ENCODE results near the gene NHLRC4.
A peak's percentile ranks its signal among the peaks of the same experiment; 100 is the strongest.

Gene NHLRC4

DNA sequence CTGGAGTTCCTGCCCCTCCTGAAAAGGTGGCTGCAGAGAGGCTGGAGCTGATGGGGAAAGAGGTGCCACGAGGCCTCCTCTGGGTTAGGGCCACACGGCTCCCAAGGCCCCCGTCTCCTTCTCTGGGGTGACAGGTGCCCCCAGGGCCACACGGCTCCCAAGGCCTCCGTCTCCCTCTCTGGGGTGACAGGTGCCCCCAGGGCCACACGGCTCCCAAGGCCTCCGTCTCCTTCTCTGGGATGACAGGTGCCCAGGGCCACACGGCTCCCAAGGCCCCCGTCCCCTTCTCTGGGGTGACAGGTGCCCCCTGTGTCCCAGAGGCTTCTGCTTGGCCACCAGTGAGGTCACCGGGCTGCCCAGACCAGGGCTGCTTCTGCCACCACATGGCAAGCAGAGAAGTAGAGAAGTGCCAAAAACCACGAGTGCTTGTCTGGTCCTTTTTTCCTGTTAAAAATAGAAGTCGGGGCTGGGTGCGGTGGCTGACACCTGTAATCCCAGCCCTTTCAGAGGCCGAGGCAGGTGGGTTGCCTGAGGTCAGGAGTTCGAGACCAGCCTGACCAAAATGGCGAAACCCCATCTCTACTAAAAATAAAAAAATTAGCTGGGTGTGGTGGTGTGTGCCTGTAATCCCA is 35.2 kb upstream of the NHLRC4 start:
- no peak for DNase-seq

DNA sequence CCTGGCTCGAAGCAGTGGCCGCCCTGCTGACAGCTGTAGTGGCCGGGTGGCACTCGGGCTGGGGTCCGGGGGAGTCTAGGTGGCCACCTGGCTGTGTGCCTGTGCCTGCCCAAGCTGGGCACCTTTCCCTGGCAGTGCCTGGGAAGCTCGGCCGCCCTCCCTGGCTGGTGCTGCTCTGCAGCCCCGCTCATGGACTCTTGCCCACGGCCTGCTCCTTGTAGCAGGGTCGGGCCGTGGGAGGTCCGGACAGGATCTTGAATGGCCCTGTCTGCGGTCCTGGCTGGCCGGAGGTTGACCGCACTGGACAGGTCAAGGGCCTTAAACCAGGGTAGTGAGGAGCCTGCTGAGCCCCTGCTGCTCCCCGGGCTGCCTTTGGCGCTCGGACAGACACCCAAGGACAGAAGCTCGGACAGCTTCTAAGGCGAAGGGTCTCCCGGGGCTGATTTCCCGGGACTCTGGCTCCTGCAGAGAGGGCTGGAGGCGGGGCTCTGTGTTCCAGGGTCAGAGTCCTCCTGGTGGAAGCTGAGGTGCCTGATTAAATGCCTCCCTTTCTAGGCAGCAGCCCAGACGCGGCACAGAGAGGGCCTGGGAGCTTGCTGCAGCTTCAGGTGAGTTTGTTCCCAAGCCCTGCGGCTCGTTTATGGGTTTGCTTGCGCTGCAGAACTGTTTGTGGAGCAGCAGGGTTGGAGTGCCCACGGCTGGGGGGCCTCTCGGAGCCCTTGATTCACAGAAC is 33.2 kb upstream of the NHLRC4 start:
- DNase-seq: no peak

DNA sequence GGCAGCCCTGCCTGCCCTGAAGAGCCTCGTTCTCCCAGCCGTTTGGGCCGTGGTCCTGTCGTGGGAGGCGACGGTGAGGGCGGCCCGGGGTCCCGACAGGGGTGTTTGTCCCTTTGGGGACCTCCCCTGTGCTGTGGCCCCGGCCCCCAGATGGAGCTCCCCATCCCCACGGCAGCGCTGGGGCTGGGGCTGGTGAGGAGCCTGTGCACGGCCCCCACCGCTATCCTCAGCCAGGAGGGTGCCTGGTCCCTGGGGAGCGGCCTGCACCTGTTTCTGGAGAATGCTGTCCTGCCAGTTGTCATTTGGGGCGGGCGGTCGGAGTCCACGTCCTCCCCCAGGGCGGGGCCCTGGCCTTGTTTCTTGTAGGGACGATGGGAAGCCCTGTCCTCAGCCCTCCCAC is 32.7 kb upstream of the NHLRC4 start:
- DNase-seq: no peak

DNA sequence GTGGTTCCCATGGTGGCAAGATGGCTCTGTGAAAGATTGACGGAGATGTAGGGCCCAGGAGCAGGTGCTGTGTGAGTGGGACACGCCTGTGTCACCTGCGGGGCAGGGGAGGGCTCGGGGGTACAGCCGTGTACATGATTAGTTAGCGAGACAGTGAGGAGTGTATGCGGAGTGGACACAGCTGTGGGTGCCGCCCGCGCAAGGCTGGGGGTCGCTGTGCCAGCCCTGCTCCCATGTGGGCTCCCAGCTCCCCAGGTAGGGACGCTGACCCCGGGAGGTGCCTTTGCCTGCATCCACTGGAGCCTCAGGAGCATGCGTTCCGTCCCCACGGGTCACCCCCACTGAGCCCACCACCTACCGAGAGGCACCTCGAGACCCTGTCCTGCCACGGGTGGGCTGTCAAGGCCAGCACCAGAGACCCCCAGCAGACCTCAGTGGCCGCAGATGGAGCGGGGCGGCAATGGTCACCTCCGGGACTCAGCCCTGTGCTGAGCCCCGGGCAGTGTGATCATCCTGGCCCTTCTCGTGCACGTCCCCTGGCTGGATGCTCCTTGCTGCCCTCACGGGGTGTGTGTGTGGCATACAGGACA is 31.9 kb upstream of the NHLRC4 start:
- no peak for DNase-seq

DNA sequence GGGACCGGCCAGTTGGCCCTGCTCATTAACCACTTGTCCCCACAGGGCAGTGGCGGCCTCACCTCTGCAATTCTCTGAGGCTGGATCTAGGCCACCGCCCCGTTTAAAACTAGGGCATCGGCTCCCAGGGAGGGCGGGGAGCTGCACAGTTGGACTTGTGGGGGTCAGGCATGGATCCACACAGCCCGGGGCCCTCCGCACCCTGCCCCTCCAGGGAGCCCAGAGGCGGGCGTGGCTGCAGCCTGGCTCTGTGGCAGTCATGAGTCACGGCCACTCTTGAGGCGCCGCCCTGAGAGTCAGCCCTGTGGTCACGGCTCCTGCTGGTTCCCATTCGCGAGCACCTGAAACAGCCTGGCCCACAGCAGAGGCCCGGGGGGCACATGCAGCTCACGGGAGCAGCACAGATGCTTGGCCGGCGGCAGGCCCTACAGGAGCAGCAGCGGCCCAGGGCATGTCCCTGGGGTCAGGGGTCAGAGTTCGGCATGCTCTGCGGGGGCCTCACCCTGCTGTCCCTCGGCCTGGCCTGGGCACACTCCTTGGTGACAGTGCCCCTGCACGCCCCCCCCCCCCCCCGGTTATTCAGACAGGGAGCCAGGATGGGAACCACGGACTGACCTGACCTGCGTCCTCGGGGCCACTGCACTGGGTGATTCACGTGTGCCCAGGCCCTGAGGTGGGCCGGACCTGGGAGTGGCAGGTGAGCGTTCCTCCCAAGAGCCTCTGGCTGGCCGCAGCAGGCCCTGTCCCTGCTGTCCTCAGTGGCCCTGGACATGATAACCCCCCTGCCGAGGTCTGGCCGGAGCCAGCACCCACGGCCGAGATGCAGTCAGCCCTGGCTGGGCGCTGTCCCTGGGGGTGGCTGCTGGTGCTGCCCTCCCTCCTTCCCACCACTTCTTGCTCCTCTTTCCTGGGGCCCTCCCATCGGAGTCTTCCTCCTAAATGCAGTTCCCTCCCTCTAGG is 31.1 kb upstream of the NHLRC4 start:
- DNase-seq: no peak

DNA sequence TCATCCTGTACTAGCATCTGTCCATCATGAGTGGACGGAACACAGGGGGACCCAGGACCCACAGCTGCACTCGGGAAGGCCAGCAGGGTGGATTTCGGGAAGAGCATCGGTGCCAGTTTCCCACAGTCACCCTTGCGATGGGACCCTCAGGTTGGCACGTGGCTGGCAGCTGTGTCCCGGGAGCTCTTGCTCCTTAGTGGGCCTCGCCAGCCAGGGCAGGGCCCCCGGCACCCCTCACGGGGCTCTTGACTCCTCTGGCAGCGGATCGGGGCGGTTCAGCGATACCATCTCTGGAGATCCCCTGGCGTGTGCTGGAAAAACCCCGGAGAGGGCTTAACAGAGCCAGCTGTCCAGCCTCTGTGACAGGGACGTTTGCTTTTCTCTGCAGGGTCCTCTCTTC is 30.1 kb upstream of the NHLRC4 start:
- no peak for DNase-seq

DNA sequence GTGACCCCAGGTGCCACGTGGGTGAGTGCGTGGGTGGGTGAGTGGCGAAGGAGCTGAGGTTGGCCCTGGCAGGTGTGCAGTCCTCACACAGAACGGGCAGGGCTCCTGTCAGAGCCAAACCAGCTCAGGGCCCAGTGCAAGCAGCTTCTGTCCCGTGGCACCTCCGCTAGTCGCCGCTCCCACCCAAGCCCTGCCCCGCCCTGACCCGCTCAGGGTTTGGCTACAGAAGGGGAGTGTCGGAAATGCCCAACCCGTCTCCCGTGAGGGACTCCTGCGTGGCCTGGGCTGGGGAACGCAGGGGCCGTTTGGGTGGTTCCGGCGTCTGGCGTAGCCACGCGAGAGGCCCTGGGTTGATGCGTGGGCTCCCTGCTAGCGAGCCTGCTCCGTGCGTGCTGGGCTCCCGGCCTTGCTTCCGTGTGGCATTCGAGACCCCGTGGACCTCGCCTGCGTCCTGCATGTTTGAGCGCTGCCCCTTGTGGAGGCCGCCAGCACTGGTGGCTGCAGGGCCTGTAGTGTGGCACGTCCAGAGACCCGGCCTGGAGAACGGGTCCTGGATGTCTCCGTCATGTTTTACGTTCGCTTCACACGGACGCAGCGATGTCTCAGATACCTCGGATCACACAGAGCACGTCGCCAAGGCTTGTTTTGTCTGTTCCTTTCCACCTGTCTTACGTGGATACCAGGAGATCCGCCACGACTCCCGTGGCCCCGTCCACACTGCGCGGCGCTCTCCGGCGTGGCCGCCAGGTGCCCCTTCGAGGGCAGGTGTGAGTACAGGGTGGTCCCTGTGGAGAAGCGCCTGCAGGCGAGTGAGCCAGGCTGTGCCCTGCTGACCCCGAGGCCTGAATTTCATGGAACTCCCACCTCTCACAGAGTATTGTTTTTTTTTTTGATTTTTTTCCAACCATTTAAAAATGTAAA is 29.1 kb upstream of the NHLRC4 start:
- no peak for DNase-seq

DNA sequence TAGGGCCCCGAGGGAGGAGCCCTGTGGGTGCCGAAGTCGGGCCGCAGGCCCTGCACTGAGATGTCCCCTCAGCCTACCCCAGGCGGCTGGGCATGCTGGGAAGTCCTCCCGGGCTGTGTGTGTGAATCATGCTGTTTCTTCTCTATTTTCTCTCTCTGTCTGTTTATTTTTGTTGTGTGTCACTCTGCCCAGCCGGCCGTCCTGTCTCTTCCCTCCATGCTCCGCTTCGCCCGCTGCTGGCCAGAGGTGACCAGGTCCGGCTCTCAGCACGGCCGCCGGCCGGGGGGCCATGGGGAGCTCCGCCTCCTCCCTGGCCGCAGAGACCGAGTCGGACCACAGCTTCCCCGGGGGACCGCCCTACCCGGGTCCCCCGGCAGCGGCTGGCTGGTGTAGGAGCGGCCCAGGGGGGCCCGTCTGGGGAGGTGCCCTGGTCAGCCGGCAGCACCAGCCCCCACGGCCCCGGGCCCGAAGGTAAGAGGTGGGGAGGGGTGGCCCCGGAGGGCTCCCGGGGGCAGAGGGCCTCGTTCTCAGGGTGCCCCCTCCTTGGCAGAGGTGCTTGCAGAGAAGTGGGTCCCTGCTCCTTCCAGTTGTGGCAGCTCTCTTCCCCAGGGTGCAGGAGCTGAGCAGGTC is 26.8 kb upstream of the NHLRC4 start:
- no peak for DNase-seq

DNA sequence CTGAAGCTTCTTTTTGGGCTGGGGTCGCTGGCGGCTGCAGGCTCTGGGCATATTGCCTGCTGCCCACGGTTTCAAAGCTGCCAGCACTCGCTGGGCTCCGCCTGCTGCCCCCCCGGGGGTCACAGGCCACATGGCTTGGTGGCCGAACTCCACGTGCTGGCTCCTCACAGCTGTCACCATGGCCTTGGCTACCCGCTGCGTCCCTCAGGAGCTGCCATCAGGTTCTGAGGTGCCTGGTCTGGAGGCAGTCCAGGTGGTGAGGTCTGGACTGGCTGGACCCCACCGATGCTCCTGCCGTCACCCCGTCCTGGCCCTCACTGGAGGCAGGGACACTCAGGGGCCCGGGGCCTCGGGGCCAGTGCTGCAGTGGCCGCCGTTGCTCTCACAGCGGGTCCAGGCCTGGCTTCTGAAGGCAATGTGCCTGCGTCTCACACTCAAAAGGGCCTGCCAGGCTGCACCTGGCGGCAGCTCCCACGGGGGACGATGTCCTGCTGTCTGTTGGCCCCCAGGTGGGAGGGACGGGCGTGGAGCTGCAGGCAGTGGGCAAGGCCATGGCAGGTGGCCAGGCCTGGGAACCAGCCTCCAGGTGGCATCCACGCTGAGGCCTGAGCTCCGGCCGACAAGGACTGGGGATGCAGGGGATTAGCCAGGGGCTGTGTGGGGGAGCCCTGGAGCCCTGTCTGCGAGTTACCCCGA is 26.0 kb upstream of the NHLRC4 start:
- DNase-seq: no peak

DNA sequence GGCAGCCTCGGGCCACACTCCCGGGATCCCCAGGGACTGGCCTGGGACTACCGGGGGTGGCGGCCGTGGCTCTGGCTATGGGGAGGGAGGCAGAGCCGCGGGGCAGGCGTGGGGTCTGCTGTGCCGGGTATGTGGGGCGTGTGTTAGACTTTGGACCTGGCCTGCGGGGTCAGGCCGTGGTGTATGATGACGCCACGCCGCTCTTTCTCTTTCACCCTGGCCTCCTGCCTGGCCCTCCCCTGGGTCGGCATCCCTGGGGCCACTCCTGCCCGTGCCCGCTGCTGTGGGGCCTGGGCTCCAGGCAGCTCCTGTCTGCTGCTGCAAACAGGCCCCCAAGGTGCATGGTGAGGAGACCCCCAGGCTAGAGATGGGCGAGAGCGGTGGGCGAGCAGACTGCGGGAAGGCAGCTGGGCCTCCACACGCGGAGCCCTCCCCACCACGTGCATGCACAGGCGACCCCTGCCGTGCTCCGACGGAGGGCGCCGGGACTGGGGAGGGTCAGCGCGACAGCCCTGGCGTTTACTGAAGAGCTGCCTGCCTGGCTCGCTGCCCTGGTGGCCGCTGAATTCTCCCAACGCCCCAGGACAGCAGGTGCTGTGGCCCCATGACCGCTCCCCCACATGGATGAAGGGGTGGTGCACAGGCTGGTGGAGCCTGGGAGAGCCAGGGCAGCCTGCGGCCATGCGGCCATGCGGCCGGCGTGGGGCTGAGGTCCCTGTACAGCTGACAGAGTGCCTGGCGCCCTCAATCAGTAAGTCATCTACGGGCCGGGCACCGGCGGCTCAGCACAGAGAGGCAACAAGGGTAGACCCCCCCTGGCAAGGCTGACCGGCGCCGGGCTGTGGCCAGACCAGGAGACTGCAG is 23.3 kb upstream of the NHLRC4 start:
- no peak for DNase-seq

DNA sequence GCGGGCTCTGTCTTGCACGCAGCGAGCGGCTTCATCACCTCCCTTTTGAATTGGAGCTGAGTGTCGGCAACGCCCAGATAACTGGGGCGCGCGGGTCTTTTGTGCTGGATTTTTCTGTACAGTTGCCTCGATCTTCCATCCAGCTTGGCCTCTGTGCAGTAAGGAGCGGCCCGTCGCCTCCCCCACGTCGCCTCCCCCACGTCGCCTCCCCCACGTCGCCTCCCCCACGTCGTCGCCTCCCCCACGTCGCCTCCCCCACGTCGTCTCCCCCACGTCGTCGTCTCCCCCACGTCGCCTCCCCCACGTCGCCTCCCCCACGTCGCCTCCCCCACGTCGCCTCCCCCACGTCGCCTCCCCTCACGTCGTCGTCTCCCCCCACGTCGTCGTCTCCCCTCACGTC is 22.3 kb upstream of the NHLRC4 start:
- no peak for DNase-seq

DNA sequence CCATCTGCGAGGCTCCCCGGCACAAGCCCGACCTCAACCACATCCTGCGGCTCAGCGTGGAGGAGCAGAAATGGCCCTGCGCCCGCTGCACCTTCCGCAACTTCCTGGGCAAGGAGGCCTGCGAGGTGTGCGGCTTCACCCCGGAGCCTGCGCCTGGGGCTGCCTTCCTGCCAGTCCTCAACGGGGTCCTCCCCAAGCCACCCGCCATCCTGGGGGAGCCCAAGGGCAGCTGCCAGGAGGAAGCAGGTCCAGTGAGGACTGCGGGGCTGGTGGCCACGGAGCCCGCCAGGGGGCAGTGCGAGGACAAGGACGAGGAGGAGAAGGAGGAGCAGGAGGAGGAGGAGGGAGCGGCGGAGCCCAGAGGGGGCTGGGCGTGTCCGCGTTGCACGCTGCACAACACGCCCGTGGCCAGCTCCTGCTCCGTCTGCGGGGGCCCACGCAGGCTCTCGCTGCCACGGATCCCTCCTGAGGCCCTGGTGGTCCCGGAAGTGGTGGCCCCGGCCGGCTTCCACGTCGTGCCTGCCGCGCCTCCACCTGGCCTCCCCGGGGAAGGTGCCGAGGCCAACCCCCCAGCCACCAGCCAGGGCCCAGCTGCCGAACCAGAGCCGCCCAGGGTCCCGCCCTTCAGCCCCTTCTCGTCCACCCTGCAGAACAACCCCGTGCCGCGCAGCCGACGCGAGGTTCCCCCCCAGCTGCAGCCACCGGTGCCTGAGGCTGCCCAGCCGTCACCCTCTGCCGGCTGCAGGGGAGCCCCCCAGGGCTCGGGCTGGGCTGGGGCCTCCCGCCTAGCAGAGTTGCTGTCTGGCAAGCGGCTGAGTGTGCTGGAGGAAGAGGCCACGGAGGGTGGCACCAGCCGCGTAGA is 19.7 kb upstream of the NHLRC4 start:
- peak; percentile 34 for DNase-seq

DNA sequence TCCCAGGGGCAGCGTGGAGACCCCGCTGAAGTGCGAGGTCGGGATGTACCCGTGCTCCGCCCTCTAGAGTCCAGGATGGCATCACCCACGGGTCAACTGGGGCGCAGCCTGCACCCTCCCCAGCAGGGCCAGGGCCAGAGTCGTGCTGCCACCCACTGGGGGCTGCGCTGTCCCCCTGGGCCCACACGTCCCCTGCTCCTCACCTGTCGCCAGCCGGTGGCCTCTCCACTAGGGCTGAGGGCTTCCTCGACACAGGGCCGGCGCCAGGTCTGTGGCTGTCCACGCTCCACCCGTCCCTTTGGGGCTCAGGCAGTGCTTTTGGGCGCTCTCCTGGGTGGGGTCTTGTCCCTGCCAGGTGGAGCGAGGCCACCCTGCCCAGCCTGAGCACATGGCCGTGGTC is 18.2 kb upstream of the NHLRC4 start:
- no peak for DNase-seq

DNA sequence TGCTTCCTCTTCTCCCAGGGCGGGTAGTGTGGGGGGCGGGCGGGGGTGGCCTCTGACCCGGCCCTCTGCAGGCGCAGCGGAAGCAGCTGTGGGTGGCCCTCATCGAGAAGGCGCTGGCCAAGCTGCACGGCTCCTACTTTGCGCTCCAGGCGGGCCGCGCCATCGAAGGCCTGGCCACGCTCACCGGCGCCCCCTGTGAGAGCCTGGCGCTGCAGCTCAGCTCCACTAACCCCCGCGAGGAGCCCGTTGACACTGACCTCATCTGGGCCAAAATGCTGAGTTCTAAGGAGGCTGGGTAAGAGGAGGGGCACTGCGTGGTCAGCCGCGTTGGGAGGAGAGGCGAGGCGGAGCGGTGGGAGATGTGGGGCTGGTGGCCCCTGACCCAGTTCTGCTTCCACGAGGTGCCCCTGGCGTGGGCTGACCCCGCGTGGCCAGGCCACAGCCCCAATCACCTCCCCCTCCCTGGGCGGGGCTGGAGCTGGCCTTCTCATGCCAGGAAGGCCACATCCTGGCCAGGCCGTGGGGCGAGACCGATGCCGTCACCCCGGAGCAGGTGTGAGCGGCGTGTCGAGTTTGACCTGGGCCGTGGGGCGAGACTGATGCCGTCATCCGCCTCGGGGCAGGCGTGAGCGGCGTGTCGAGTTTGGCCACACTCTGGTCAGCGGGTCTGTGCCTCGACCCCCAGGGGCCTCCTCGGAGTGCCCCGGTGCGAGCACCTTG is 17.1 kb upstream of the NHLRC4 start:
- DNase-seq: no peak

DNA sequence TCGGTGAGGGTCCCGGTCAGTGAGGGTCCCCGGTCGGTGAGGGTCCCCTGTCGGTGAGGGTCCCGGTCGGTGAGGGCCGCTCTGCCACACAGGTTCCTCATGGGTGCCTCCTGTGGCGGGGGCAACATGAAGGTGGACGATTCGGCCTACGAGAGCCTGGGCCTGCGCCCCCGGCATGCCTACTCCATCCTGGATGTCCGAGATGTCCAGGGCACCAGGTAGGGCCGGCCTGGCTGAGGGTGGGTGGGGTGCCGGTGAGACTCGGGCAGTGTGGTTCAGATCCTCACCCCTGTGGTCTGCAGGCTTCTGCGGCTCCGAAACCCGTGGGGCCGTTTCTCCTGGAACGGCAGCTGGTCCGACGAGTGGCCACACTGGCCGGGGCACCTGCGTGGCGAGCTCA is 15.6 kb upstream of the NHLRC4 start:
- DNase-seq: no peak

DNA sequence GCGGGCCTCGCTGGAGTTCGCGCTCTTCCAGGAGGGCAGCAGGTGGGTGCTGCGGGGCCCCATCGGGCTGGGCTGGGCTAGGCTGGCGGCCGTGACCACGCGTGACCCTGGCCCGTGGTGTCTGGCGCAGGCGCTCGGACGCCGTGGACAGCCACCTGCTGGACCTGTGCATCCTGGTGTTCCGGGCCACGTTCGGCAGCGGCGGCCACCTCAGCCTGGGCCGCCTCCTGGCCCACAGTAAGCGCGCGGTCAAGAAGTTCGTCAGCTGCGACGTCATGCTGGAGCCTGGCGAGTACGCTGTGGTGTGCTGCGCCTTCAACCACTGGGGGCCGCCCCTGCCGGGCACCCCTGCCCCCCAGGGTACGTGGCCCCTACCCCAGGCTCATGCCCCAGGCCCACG is 14.6 kb upstream of the NHLRC4 start:
- no peak for DNase-seq

DNA sequence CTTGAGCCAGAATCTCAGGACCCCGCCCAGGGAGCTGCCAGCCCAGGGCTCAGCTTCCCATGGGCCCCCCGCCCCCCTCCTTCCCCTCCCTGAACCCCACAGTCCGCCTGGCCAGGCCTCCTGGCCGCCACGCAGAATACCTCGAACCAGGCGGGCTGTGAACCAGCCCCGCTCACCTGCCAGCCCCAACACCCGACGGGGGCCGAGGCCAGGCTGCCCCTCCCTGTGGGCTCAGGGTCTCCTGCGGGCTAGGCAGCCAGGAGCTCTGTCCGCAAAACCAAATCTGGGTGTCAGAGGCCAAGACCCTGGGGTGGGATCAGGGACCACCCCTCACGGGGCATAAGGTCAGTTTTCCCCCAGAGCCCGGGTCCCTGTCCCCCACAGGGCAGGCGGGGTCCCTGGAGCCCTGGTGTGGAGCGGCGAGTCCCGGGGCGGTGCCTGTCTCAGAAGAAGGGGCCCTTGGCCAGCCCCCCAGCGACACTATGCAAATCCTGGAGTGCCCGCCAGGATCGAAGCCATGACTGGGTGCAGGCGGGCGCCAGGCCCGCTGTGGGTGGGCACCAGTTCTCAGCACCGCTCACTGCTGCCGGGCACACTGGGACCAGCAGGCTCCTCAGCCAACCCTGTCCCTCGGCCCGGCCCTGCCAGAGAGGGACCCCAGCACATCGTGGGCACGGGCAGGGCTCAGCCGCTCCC is 13.1 kb upstream of the NHLRC4 start:
- DNase-seq: no peak

DNA sequence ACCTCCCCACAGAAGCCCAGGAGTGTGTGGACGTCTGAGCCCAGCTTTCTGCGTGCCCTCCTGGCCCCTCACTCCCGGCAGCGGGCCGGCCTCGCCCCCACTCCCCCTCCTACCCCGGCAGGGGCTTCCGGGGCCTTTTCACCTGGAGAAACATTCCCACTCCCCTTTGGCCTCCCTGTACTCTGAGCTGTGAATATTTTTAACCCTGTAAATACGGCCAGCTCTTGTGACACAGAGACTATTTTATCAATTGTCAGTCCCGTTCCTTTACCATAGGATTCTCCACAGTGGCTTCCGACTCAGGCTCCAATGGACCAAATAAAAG is 12.5 kb upstream of the NHLRC4 start:
- no peak for DNase-seq

All from stimulated activated CD4-positive, alpha-beta T cell treated with anti-CD3 and anti-CD28 coated beads, Interleukin-4, amount 100 ng/mL, for 24 hours (primary cell).